NCI-H1417 treated with DMSO at 0.1 percent for 48 hours (cell line): Measurements from ENCODE around the gene LRRC70.

Experiments
- DNase-seq: peaks from one replicate; lab custom pipeline; 2025; lab: John Stamatoyannopoulos, UW

Gene LRRC70

GRCh38 chr5:62574599-62574998 lies 4.0 kb upstream of the LRRC70 start:
- DNase-seq: no peak

DNA sequence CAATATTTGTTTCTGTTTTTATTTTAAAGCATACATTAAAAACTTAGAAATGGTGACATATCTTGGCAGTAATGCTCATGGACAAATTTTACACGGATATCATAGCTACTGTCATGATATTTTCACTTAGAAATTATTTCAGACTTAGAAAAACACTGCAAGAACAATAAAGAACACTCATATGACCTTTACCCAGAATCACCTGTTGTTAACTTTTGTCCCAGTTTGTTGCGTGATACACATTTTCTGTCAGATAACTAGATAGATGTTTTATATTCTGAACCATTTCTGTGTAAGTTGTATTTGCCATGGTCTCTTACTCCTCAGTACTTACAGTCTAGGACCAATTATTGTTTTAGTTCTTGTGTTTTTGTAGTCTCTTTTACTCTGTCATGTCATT lies 3.6 kb upstream of the LRRC70 start:
- no peak for DNase-seq

- no peak for DNase-seq
These were observed 3.1 kb upstream of the LRRC70 start for GRCh38 chr5:62575489-62575888.

- DNase-seq: no peak
These were observed 1.9 kb upstream of the LRRC70 start for GRCh38 chr5:62576570-62577170.

- DNase-seq: no peak
These were observed 1.1 kb upstream of the LRRC70 start for GRCh38 chr5:62577488-62577887.

GRCh38 chr5:62579761-62580160 lies 1.1 kb downstream of the LRRC70 start:
- DNase-seq: no peak

DNA sequence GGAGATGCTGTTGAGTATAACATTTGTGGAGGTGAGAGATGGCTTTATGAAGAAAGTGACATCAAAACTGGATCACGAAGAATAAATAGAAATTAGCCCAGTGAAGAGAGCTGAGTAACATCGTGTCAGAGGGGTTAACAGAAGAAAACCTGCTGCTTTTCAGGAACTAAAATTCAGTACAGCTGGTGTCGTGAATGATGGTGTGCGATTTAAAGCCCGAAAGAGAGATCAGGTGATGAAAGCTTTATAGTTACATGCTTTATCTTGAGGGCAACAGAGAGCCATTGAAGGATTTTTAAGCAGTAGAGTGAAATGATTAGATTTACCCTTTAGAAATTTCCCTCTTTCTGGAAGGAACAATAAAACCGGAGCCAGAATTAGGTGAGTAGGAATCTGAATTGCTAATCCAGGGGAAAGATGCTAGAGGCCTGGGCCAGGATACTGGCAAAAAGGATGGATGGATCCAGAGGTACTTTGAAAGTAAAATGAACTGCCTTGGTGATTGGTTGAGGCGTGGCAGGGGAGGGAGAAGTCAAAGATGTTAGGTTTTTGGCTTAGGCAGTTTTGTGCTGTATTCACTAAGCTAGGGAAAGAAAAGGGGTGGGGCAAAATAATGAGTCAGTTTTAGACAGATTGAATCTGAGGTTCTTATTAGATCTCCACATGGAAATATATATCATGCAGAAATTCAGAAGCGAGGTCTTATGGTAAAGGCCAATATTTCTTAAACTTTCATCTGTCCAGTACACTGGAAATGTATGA lies 3.4 kb downstream of the LRRC70 start:
- no peak for DNase-seq

DNA sequence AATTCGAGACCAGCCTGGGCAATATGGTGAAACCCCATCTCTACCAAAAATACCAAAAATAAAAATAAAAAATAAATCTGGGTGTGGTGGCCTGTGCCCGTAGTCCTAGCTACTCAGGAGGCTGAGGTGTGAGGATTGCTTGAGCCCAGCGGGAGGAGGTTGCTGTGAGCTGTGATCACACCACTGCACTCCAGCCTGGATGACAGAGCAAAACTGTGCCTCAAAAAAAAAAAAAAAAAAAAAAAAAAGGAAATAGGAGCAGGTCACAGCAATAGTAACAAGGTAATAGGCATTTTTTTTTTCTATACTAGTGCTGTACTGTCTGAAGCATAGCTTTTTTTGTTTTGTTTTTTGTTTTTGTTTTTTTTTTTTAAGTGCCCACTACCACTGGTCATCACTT lies 5.8 kb downstream of the LRRC70 start:
- DNase-seq: no peak

DNA sequence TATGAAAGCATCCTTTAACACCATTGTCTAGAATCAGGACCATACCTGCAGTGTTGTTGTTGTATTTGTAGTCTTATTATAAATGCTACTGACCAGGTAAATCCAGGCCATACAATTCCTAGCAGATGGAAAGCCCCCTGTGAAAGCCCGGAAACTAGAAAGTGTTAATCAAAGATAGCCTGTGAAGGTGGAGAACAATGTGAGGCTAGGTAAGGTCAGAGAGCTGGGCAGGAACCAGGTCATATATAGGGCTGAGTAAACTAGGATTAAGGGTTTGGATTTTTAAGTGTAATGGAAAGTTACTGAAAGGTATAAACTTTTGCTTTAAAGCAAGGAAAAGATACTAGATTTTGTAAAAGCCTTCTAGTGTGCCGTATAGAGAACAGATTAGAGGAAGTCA lies 6.7 kb downstream of the LRRC70 start:
- DNase-seq: no peak

GRCh38 chr5:62585751-62586150 lies 7.1 kb downstream of the LRRC70 start:
- DNase-seq: no peak

GRCh38 chr5:62587737-62588136 lies 9.1 kb downstream of the LRRC70 start:
- DNase-seq: no peak

DNA sequence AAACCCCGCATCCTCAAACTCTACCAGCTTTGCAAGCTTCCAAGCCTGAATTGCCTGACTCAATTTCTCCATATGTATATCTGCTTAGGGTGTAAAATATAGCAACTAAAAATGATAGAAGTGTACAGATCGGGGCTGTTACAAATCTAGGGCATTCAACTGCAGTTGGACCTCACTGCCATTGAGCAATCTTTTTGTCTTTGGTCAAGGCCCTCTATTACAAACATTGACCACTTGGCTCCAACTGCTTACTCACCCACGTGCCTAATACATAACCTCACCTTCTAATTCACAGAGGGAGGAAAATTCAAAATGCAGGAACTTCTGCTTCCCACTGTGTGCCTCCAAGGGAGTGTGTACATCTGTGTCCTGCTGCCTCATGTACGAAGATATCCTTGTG lies 10.0 kb downstream of the LRRC70 start:
- DNase-seq: no peak

DNA sequence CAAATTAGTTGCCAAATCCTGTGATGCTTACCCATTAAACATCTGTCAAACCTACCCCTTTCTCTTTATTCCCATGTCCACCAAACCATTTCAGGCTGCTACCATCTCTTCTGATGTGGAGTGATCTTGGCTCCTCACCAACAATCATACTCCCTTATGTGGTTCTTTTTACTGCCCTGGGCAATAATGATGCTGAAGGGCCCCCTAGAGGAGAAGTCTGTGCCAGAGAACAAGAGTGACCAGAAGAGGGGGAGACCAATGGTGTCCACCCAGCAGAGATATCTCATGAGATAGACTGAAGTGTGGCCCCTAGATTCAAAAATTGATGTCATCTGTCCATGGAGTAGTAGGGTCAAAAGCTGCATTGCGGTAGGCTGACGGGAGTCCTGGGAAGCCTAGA lies 10.9 kb downstream of the LRRC70 start:
- no peak for DNase-seq

- no peak for DNase-seq
These were observed 11.8 kb downstream of the LRRC70 start for GRCh38 chr5:62590387-62590786.

- no peak for DNase-seq
These were observed 13.9 kb downstream of the LRRC70 start for GRCh38 chr5:62592558-62592957.

- no peak for DNase-seq
These were observed 14.7 kb downstream of the LRRC70 start for GRCh38 chr5:62593331-62593730.

DNA sequence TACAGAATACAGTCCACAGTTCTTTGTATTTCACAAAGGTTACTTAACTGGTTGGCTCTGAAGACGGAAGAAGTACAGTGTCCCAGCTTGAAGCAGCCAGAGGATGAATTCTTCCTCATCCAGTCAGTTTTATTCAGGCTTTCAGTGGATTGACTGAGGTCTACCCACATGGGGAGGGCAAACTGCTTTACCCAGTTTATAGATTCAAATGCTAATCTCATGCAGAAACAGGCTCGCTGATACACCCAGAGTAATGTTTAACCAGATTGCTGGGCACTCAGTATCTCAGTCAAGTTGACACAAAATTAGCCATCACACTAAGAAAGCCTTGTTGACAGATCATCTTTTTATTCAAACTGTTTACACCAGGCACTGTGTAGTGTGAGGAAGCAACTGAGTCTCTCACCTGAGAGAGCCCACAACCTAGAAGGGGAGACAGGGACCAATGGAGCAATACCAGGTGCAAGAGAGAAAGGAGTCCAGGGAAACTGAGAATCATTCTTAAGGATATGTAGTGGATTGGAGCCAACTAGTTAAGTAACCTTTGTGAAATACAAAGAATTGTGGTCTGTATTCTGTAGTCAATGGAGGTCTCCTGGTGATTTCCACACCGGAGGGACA lies 15.9 kb downstream of the LRRC70 start:
- no peak for DNase-seq

DNA sequence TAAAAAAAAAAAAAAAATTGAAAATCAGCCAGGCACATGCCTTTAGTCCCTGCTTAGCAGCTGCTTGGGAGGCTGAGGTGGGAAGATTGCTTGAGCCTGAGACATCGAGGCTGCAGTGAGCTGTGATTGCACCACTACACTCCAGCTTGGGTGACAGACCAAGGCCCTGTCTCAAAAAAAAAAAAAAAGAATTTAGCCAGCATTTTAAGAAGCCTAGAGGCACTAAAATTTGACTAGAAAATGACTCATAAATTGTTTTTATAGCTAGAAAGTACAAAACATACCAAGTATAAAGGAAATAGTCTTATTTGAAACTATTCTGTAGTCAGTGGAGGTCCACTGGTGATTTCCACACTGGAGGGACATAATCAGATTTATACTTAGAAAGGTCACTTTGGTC lies 17.5 kb downstream of the LRRC70 start:
- no peak for DNase-seq

DNA sequence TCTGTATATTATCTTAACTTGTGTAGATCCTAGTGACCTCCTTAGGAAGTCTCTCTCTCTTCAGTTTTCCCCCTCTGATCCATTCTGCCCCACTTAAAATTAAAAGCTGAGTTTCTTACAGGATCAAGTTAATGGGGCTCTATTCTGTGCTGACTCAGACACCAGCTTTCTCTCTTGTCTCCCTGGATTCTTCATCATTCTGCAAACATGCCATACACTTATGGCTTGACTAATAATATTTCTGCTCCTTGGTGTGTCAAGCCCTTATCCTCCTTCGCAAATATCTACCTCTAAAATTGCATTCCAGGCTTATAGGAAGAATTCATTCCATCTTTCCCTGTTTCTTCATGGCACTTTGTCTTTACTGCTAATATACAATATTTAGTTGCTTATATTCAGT lies 18.1 kb downstream of the LRRC70 start:
- DNase-seq: no peak

DNA sequence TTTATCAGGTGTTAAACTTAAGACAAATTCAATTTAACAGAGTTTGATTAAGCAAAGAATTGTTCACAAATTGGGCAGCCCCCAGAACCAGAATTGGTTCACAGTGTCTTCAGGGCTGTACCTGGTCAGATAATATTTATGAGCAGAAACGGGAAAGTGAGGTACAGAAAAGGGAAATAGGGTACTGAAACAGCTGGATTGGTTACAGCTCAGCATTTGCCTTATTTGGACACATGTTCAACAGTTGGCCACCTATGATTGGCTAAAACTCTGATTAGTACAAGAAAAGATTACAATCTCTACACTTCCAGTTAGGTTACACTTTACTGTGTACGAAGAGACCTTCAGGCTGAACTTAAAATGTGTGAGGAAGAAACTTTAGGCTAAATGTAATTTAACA lies 18.7 kb downstream of the LRRC70 start:
- no peak for DNase-seq

DNA sequence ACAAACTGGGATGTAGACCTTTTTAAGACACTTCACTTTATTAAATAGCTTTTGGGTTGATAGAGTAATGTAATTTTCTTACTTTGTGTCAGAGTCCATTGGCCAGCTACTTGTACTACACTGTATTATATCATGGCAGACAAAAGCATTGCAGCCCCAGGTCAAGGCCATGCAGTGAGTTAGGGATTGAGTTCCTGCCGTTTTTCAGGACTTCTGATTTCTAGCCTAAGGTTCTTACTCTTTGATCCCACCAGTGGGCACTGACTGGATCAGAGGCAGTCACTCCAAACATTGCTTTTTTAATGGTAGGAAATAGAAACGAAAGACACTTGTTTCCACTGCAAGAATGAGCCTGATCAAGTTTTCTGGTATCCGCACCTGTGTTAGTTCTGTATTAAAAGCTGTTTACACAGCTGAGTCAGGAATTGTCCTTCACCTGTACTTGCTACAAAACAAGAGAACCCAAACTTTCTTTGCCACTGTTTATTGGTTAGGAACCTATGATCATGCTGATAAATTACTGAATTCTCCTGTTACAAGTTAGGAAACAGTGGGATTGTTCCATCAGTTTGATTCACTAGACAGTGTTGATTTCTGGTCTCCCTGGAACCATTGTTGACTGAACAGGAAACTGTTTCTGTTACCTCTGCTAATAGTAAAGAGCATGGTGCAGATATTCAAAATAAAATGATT lies 22.1 kb downstream of the LRRC70 start:
- no peak for DNase-seq

DNA sequence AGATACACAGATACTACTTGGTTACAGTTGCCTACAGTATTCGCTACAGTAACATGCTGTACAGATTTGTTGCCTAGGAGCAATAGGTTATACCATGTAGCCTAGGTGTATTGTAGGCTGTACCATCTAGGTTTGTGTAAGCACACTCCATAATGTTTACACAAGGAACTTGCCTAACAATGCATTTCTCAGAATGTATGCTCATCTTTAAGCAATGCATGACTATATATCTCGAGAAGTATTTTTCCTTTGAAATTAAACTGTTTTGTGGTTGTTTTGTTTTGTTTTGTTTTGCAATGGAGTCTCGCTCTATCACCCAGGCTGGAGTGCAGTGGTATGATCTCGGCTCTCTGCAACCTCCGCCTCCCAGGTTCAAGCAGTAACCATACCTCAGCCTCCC lies 25.3 kb downstream of the LRRC70 start:
- no peak for DNase-seq

- no peak for DNase-seq
These were observed 27.0 kb downstream of the LRRC70 start for GRCh38 chr5:62605638-62606037.
